Astrocyte of the cerebellum (primary cell): ENCODE data around the gene LRRC45.

Experiments
- DNase-seq: peaks from one replicate; pipeline ENCODE4 v3.0.0-alpha.2; 2011; ENCODE audit warnings: low read depth
- H3K4me3 ChIP-seq: 2 replicates; pipeline ENCODE4 v1.5.1; 2011; ENCODE audit warnings: mild to moderate bottlenecking, low read depth, low read length, moderate library complexity
- CTCF ChIP-seq: IDR thresholded peaks from 2 replicates; pipeline ENCODE4 v1.5.1; 2012; ENCODE audit warnings: low read length, low read depth, moderate library complexity, mild to moderate bottlenecking; ENCODE audit errors: missing control alignments
- in situ Hi-C: cut with HindIII; loops from 2 replicates; pipeline ENCODE4 v1.10.0; 2017; ENCODE audit warnings: low sequenced_read_pairs

LRRC45 gene

DNA sequence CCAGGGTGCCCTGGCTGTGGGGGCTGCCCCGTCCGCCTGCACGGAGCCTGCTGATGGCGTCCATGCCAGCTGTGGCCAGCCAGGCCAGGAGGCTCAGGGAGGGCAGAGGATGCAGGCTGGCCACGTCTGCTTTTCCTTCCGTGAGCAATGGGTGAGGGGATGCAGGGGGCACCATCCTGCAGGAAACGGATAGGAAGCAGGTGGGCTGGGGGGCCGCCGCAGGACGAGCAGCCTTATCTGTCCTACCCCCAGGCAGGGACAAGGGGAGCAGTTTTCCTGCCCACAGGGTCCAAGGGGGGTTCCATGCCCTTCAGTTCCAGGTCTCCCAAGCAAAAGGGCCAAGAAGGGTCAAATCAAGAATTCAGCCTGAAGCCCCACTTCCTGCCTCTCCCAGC, 35.7 kb downstream of the LRRC45 start:
- TF ChIP-seq CTCF: no peak
- in situ Hi-C loops: no loop called here
- no peak overlapping the region for H3K4me3 ChIP-seq
- no peak for DNase-seq

DNA sequence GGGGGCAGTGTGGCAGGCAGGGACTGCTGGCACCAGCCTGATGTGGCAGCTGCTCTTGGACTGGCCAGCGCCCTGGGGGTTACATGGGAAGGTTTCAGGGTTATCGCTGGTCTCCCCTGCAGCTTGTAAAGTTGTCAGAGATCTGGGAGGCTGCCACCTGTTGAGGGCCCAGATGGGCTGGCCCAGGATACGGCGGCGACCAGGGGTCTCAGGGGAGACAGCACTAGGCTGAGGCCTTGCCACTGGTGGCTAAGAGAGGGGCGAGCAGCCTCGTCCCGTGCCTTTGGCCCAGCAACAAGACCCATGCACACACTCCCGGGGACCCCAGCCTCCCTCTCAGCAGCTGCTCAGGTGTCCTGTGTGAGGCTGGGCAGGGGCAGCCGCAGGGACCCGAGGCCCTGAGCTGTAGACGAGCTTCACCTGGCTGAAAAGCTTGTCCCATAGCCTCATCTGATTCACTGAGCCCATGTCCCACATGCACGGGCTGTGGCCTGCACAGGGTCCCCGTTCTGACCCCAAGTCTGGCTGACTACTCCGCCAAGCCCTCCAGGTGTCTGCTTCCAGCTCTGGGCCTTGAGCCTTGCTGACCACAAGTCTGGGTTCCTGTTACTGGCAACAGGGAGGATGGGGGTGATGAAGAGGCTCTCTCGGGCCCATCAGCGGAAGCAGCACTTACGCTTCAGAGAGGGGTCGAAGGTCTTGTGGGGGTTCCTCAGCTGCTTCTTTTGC, 36.3 kb downstream of the LRRC45 start:
- DNase-seq: no peak
- in situ Hi-C loops: no loop called here
- no peak for TF ChIP-seq CTCF
- no peak overlapping the region for H3K4me3 ChIP-seq

GRCh38 chr17:82060001-82060380, 36.9 kb downstream of the LRRC45 start:
- in situ Hi-C loops: no loop called here
- DNase-seq: no peak
- H3K4me3 ChIP-seq: no peak overlapping the region

GRCh38 chr17:82060614-82061013, 37.5 kb downstream of the LRRC45 start:
- TF ChIP-seq CTCF: no peak
- DNase-seq: no peak
- in situ Hi-C loops: no loop called here
- H3K4me3 ChIP-seq: no peak overlapping the region

More at GRCh38 chr17:82060001-82060380, 36.9 kb downstream of the LRRC45 start:
- no peak for TF ChIP-seq CTCF

GRCh38 chr17:82061047-82061925, 38.2 kb downstream of the LRRC45 start:
- H3K4me3 ChIP-seq: no peak overlapping the region
- in situ Hi-C loops: no loop called here
- DNase-seq: no peak
- TF ChIP-seq CTCF: no peak

- no peak for TF ChIP-seq CTCF
- no peak overlapping the region for H3K4me3 ChIP-seq
- in situ Hi-C loops: no loop called here
- no peak for DNase-seq
These were observed 39.2 kb downstream of the LRRC45 start for GRCh38 chr17:82062076-82062983.
